GM12873 (cell line): ENCODE results near the gene GNB1.

Experiments
- CTCF ChIP-seq: IDR thresholded peaks from 2 replicates; pipeline ENCODE4 v1.5.1; 2012; ENCODE audit warnings: low read depth, mild to moderate bottlenecking, moderate library complexity, low read length, control low read depth; ENCODE audit not compliant: insufficient read depth; ENCODE audit errors: missing control alignments

The GNB1 gene

DNA sequence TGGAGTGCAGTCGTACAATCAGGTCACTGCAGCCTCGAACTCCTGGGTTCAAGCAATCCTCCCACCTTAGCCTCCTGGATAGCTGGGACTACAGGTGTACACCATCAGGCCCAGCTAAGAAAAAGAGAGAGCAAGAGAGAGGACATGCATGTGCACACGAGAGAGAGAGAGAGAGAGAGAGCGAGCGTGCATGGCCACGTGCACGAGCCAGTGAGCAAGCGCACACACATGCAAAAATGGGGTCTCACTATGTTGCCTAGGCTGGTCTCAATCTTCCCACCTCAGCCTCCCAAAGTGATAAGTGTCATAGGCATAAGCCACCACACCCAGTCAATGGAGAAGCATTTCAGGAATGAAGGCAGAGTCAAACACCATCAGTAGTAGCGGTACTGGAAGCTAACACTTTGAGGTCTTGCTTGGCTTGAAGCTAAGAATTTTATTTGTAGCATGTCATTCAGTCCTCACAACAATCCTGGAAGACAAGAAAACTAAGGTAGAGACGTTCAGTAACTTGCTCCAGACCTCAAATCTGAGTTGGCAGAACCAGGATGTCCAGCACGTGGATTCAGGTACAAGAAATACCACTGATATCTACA is 14.5 kb downstream of the GNB1 start:
- no peak for TF ChIP-seq CTCF

- TF ChIP-seq CTCF, result no peak
Observed at GRCh38 chr1:1875932-1876331, 15.0 kb downstream of the GNB1 start.

DNA sequence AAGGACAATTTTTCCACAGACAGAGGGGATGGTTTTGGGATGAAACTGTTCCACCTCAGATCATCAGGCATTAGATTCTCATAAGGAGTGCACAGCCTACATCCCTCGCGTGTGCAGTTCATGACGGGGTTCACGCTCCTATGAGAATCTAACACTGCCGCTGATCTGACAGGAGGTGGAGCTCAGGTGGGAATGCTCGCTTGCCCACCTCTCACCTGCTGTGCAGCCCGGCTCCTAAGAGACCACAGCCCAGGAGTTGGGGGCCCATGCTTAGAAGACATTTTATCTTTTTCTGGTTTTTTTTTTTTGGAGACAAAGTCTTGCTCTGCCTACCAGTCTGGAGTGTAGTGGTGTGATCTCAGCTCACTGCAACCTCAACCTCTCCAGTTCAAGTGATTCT is 16.0 kb downstream of the GNB1 start:
- TF ChIP-seq CTCF, result no peak

- TF ChIP-seq CTCF, result no peak
Observed at GRCh38 chr1:1873186-1873585, 17.7 kb downstream of the GNB1 start.

- TF ChIP-seq CTCF, result no peak
Observed at GRCh38 chr1:1872329-1872994, 18.4 kb downstream of the GNB1 start.

GRCh38 chr1:1869469-1869868 is 21.4 kb downstream of the GNB1 start:
- no peak for TF ChIP-seq CTCF

GRCh38 chr1:1867164-1867563 is 23.7 kb downstream of the GNB1 start:
- TF ChIP-seq CTCF, result no peak
